Right lobe of liver (tissue), 6 donors: Measurements from ENCODE around the gene GRAMD2B. TPM values are rescaled to one million over a fixed set of nuclear protein-coding genes. Genes with fewer than 3 reads are reported as not detected.

ENCODE experiments used
- ATAC-seq, 4 donors: fragments of 200-7000 bp; cut with Tn5 transposase; one replicate each; pipeline ENCODE4 v1.9.1; 2020; ENCODE audit warnings: mild to moderate bottlenecking in 4 of 4, moderate library complexity in 4 of 4
- DNase-seq, 3 donors: peaks; one replicate each; pipeline ENCODE4 v3.0.0-alpha.2; 2020
- H3K27ac ChIP-seq, 3 donors: fragments of 200-600 bp; one replicate each; pipeline ENCODE4 v1.8.0; 2022
- H3K27me3 ChIP-seq, 2 donors: fragments of 200-600 bp; one replicate each; pipeline ENCODE4 v1.8.0; 2022
- H3K36me3 ChIP-seq, 4 donors: fragments of 200-600 bp; sonication (generic) in 1 of 4; one replicate each; pipeline versions ENCODE4 v1.5.1 to v1.8.0; 2017 to 2022; ENCODE audit warnings: control low read depth in 1 of 4
- H3K4me1 ChIP-seq, 4 donors: fragments of 200-600 bp; sonication (generic) in 1 of 4; one replicate each; pipeline versions ENCODE4 v1.5.1 to v1.8.0; 2017 to 2022; ENCODE audit warnings: control low read depth in 1 of 4
- H3K4me3 ChIP-seq, 3 donors: fragments of 200-600 bp; one replicate each; pipeline ENCODE4 v1.8.0; 2022
- H3K9me3 ChIP-seq, 4 donors: fragments of 200-600 bp; sonication (generic) in 1 of 4; one replicate each; pipeline versions ENCODE4 v1.5.1 to v1.8.0; 2017 to 2022; ENCODE audit warnings: control low read depth in 1 of 4
- CTCF ChIP-seq, 4 donors: fragments of 200-600 bp in 3 of 4; fragments of 450-650 bp in 1 of 4; IDR thresholded peaks; one replicate each; pipeline versions ENCODE4 v1.5.1 to v1.8.0; 2016 to 2022; ENCODE audit warnings: antibody characterized with exemption in 4 of 4, mild to moderate bottlenecking in 2 of 4
- POLR2A ChIP-seq: fragments of 450-650 bp; IDR thresholded peaks from one replicate; pipeline ENCODE4 v1.6.1; 2017; ENCODE audit warnings: antibody characterized with exemption, mild to moderate bottlenecking
- WGBS: methylation state at CpG from one replicate; pipeline ENCODE4 v1.1.6; 2018; ENCODE audit warnings: low coverage, low lambda C conversion rate; ENCODE audit not compliant: insufficient coverage; ENCODE audit errors: missing lambda C conversion rate; 5-methylcytosine and 5-hydroxymethylcytosine counted together
- intact Hi-C, 2 donors: fragments of 100-400 bp; cut with DNase I; formaldehyde crosslinking; loops; one replicate each; pipeline versions ENCODE4 v1.11.2 to v1.14.1; 2022
- total RNA-seq, 6 experiments: library from RNA; depleted of rRNA in 2 of 6; stranded (reverse); fragments of >200 nt in 2 of 6; fragmentation: NEBNext Ultra II Directional in 3 of 6; extraction: Animal tissue kit (Norgen Biotek cat#: 25700) in 3 of 6; gene quantifications; one replicate each; pipeline versions ENCODE4 v1.1.0 to v1.2.4, GENCODE V29; 2016 to 2023
- donor health status: DM: no; HTN: yes; CAD: no.
- donor health status: DM: no; HTN: no; CAD: no.
- donor health status: DM: no; HTN: no; CAD: no.
- donor health status: DM: no; HTN: yes; CAD: no.
- donor health status: DM: no; HTN: yes; CAD: no.

The GRAMD2B gene
- total RNA-seq, 6 experiments from 2014 or later: 9.9 to 26.4 (median 18.3) TPM

- no peak overlapping the region for H3K4me3 ChIP-seq
- no peak for TF ChIP-seq CTCF (IDR thresholded peaks at IDR 0.05)
- no peak for TF ChIP-seq POLR2A
- DNase-seq (no peak), ATAC-seq (no peak)
- H3K27ac ChIP-seq: no peak overlapping the region
- no peaks in the 10 kb centered on the region for H3K36me3 ChIP-seq
- intact Hi-C loops: no loop called here
- H3K9me3 ChIP-seq: no peaks in the 10 kb centered on the region
- H3K27me3 ChIP-seq: no peaks in the 10 kb centered on the region
- peaks cover 0 to 13% (median 5%) of the 10 kb centered on the region in 4 donors for H3K4me1 ChIP-seq
Measured at GRCh38 chr5:126383246-126383645, 40.0 kb upstream of the GRAMD2B start.

GRCh38 chr5:126383776-126384175 is 39.4 kb upstream of the GRAMD2B start:
- no peaks in the 10 kb centered on the region for H3K9me3 ChIP-seq
- 78% methylated on average over 3 of the region's 3 CpGs for WGBS
- intact Hi-C loops: no loop called here
- no peak overlapping the region for H3K4me3 ChIP-seq
- no peaks in the 10 kb centered on the region for H3K27me3 ChIP-seq
- H3K36me3 ChIP-seq: no peaks in the 10 kb centered on the region
- peaks cover 0 to 10% (median 5%) of the 10 kb centered on the region in 4 donors for H3K4me1 ChIP-seq
- ATAC-seq (no peak), DNase-seq (no peak)
- TF ChIP-seq POLR2A: no peak
- TF ChIP-seq CTCF (IDR thresholded peaks at IDR 0.05): no peak
- H3K27ac ChIP-seq: no peak overlapping the region

GRCh38 chr5:126384985-126385384 is 38.2 kb upstream of the GRAMD2B start:
- no peak for DNase-seq
- 86% methylated on average over 3 of the region's 3 CpGs for WGBS
- Histone ChIP-seq H3K36me3 (no peaks in the 10 kb centered on the region), H3K4me3 (no peak overlapping the region), H3K27me3 (no peaks in the 10 kb centered on the region), H3K27ac (no peak overlapping the region), H3K4me1 (peaks cover 0 to 4% (median 2%) of the 10 kb centered on the region in 4 donors), H3K9me3 (no peaks in the 10 kb centered on the region)
- no peak for ATAC-seq
- TF ChIP-seq CTCF (IDR thresholded peaks at IDR 0.05) (no peak), POLR2A (no peak)
- intact Hi-C loops: no loop called here

- Histone ChIP-seq H3K4me3 (no peak overlapping the region), H3K27ac (no peak overlapping the region), H3K27me3 (no peaks in the 10 kb centered on the region), H3K4me1 (no peaks in the 10 kb centered on the region), H3K9me3 (no peaks in the 10 kb centered on the region), H3K36me3 (no peaks in the 10 kb centered on the region)
- no peak for ATAC-seq
- TF ChIP-seq POLR2A (no peak), CTCF (IDR thresholded peaks at IDR 0.05) (no peak)
- WGBS: 87% methylated on average over 6 of the region's 6 CpGs
- intact Hi-C loops: no loop called here
- DNase-seq: no peak
Measured at GRCh38 chr5:126385524-126386502, 37.4 kb upstream of the GRAMD2B start.
